SK-N-SH (cell line): ENCODE measurements around the gene ANKRD44. TPM values are rescaled to one million over a fixed set of nuclear protein-coding genes. Genes with fewer than 3 reads are reported as not detected.

Experiments used
- CTCF ChIA-PET: fragments of 300-600, 350-600 bp; formaldehyde crosslinking; extraction: SDS; loops from one replicate; lab custom pipeline; 2021; lab: Yijun Ruan, JAX
- POLR2A ChIA-PET: fragments of 350-600 bp; sonication (Branson Sonifier 250); formaldehyde crosslinking; extraction: SDS; loops from one replicate; lab custom pipeline; 2020; ENCODE audit warnings: antibody characterized with exemption, inconsistent platforms; lab: Yijun Ruan, JAX
- DNase-seq: peaks from one replicate; pipeline ENCODE4 v3.0.0; 2012
- H2AFZ ChIP-seq: fragments of 200-600 bp; sonication (generic); 2 replicates; pipeline ENCODE4 v1.8.1; 2016; ENCODE audit warnings: antibody characterized with exemption, mild to moderate bottlenecking, low read depth
- H3F3A ChIP-seq: fragments of 200-600 bp; sonication (generic); replicated peaks from 2 replicates; pipeline ENCODE3; 2016; ENCODE audit warnings: antibody characterized with exemption, mild to moderate bottlenecking; ENCODE audit not compliant: insufficient read depth
- H3K27ac ChIP-seq, 2 experiments: fragments of 200-500 bp in 1 of 2; fragments of 200-600 bp in 1 of 2; sonication (Bioruptor generic) in 1 of 2; sonication (generic), shearing (Covaris generic) in 1 of 2; 2 replicates each; pipeline versions ENCODE4 v1.5.1 to v1.6.1; 2014 to 2016; ENCODE audit warnings: low read depth in 2 of 2, inconsistent platforms in 1 of 2, low read length in 1 of 2, mild to moderate bottlenecking in 1 of 2, mixed read lengths in 1 of 2
- H3K27me3 ChIP-seq: fragments of 200-600 bp; sonication (generic), shearing (Covaris generic); 2 replicates; pipeline ENCODE4 v1.6.1; 2016; ENCODE audit warnings: mixed run types; ENCODE audit not compliant: insufficient read depth
- H3K36me3 ChIP-seq, 2 experiments: fragments of 200-500 bp in 1 of 2; fragments of 200-600 bp in 1 of 2; sonication (Bioruptor generic) in 1 of 2; sonication (generic) in 1 of 2; replicated peaks in 1 of 2; 2 replicates each; pipeline versions ENCODE3 to v1.5.1; 2014 to 2016; ENCODE audit warnings: low read length in 1 of 2, mild to moderate bottlenecking in 1 of 2; ENCODE audit not compliant: insufficient read depth in 2 of 2, control insufficient read depth in 1 of 2
- H3K4me1 ChIP-seq, 2 experiments: fragments of 200-500 bp in 1 of 2; fragments of 200-600 bp in 1 of 2; sonication (Bioruptor generic) in 1 of 2; sonication (generic), shearing (Covaris generic) in 1 of 2; 2 replicates each; pipeline versions ENCODE4 v1.5.1 to v1.6.1; 2014 to 2016; ENCODE audit warnings: low read depth in 1 of 2, low read length in 1 of 2, mixed run types in 1 of 2; ENCODE audit not compliant: insufficient read depth in 2 of 2, control insufficient read depth in 1 of 2
- H3K4me2 ChIP-seq: fragments of 200-600 bp; sonication (generic), shearing (Covaris generic); 2 replicates; pipeline ENCODE4 v1.6.1; 2017; ENCODE audit warnings: mixed run types
- H3K4me3 ChIP-seq, 2 experiments: fragments of 200-500 bp in 1 of 2; fragments of 200-600 bp in 1 of 2; sonication (Bioruptor generic) in 1 of 2; sonication (generic), shearing (Covaris generic) in 1 of 2; 2 replicates each; pipeline versions ENCODE4 v1.5.1 to v1.8.1; 2014 to 2016; ENCODE audit warnings: low read depth in 2 of 2, inconsistent platforms in 1 of 2, low read length in 1 of 2, mild to moderate bottlenecking in 1 of 2, mixed read lengths in 1 of 2, moderate library complexity in 1 of 2
- H3K79me2 ChIP-seq: fragments of 200-600 bp; sonication (generic); 2 replicates; pipeline ENCODE4 v1.8.1; 2017; ENCODE audit warnings: mild to moderate bottlenecking; ENCODE audit not compliant: insufficient read depth
- H3K9ac ChIP-seq: fragments of 200-600 bp; sonication (generic); 2 replicates; pipeline ENCODE4 v1.6.1; 2017; ENCODE audit warnings: mixed run types
- H3K9me2 ChIP-seq: fragments of 200-600 bp; sonication (generic); 2 replicates; pipeline ENCODE4 v1.6.1; 2017; ENCODE audit warnings: mixed run types
- H3K9me3 ChIP-seq: fragments of 200-600 bp; sonication (generic); 2 replicates; pipeline ENCODE4 v1.6.1; 2017; ENCODE audit warnings: mixed run types, mild to moderate bottlenecking, moderate library complexity
- H4K20me1 ChIP-seq: fragments of 200-600 bp; sonication (generic); 2 replicates; pipeline ENCODE4 v1.6.1; 2017; ENCODE audit warnings: mild to moderate bottlenecking, mixed run types; ENCODE audit not compliant: insufficient read depth
- CHD2 ChIP-seq: fragments of 150-350 bp; IDR thresholded peaks from 2 replicates; pipeline ENCODE4 v1.6.1; 2018; ENCODE audit warnings: low read length; ENCODE audit not compliant: partially characterized antibody
- CTCF ChIP-seq: fragments of 200-600 bp; sonication (generic); IDR thresholded peaks from 2 replicates; pipeline ENCODE4 v1.6.1; 2017; ENCODE audit warnings: antibody characterized with exemption, mild to moderate bottlenecking, moderate library complexity
- ELF1 ChIP-seq: IDR thresholded peaks from 2 replicates; pipeline ENCODE4 v1.4.0; 2012
- EP300 ChIP-seq, 2 experiments: IDR thresholded peaks; 2 replicates each; pipeline versions ENCODE4 v1.4.0 to v1.6.1; 2012; ENCODE audit warnings: borderline replicate concordance in 1 of 2, low read depth in 1 of 2, low read length in 1 of 2
- EZH2phosphoT487 ChIP-seq: fragments of 200-600 bp; sonication (generic); IDR thresholded peaks from 2 replicates; pipeline ENCODE4 v1.6.1; 2017; ENCODE audit warnings: low read depth, mixed run types, mild to moderate bottlenecking, antibody characterized with exemption, moderate library complexity, borderline replicate concordance
- FOSL2 ChIP-seq: IDR thresholded peaks from 2 replicates; pipeline ENCODE4 v1.4.0; 2012; ENCODE audit warnings: low read depth, mild to moderate bottlenecking, moderate library complexity, borderline replicate concordance
- FOXJ3 ChIP-seq: sonication (generic); formaldehyde crosslinking; IDR thresholded peaks from 2 replicates; pipeline ENCODE4 v1.5.1; 2020; ENCODE audit warnings: mild to moderate bottlenecking, missing genetic modification reagents
- FOXM1 ChIP-seq: IDR thresholded peaks from 2 replicates; pipeline ENCODE4 v1.4.0; 2012; ENCODE audit warnings: low read depth, mild to moderate bottlenecking
- GABPA ChIP-seq: IDR thresholded peaks from 2 replicates; pipeline ENCODE4 v1.4.0; 2012; ENCODE audit warnings: low read depth, mild to moderate bottlenecking
- JUND ChIP-seq: IDR thresholded peaks from 2 replicates; pipeline ENCODE4 v1.4.0; 2012
- MEF2A ChIP-seq: IDR thresholded peaks from 2 replicates; pipeline ENCODE4 v1.4.0; 2012; ENCODE audit warnings: low read depth, borderline replicate concordance
- MXI1 ChIP-seq: IDR thresholded peaks from 2 replicates; pipeline ENCODE4 v1.6.1; 2012; ENCODE audit warnings: mild to moderate bottlenecking, low read depth, low read length, improper control_type of control experiment
- NFIC ChIP-seq: IDR thresholded peaks from 2 replicates; pipeline ENCODE4 v1.4.0; 2012; ENCODE audit warnings: borderline replicate concordance
- NRF1 ChIP-seq: IDR thresholded peaks from 2 replicates; pipeline ENCODE4 v1.6.1; 2012; ENCODE audit warnings: low read depth, mild to moderate bottlenecking, low read length
- RAD21 ChIP-seq: IDR thresholded peaks from 2 replicates; pipeline ENCODE4 v1.6.1; 2012; ENCODE audit warnings: mild to moderate bottlenecking, low read length
- RFX5 ChIP-seq: IDR thresholded peaks from 2 replicates; pipeline ENCODE4 v1.6.1; 2012; ENCODE audit warnings: mild to moderate bottlenecking, improper control_type of control experiment, low read length
- RXRA ChIP-seq: IDR thresholded peaks from 2 replicates; pipeline ENCODE4 v1.4.0; 2012; ENCODE audit warnings: low read depth, mild to moderate bottlenecking, borderline replicate concordance
- TAF1 ChIP-seq: IDR thresholded peaks from 2 replicates; pipeline ENCODE4 v1.6.1; 2012; ENCODE audit warnings: low read depth, mild to moderate bottlenecking, low read length, moderate library complexity, borderline replicate concordance
- TEAD4 ChIP-seq: IDR thresholded peaks from 2 replicates; pipeline ENCODE4 v1.4.0; 2012; ENCODE audit warnings: mild to moderate bottlenecking, borderline replicate concordance; ENCODE audit not compliant: insufficient read depth
- USF2 ChIP-seq: fragments of 150-350 bp; IDR thresholded peaks from 2 replicates; pipeline ENCODE4 v1.6.1; 2017; ENCODE audit warnings: antibody characterized with exemption, low read length, low read depth, borderline replicate concordance
- WGBS: methylation state at CpG from one replicate; pipeline ENCODE4 v1.1.6; 2017; ENCODE audit warnings: low lambda C conversion rate; 5-methylcytosine and 5-hydroxymethylcytosine counted together
- polyA plus RNA-seq, 3 experiments: library from polyadenylated mRNA; depleted of rRNA; stranded (reverse); fragments of >200 nt; gene quantifications; 2 replicates each; pipeline ENCODE4 v1.2.3, GENCODE V29; 2012

Gene ANKRD44
- polyA plus RNA-seq, 1 of the 3 experiments (the other 2 are of a cell fraction): 12.5 TPM

GRCh38 chr2:197274937-197275336, 35.6 kb downstream of the ANKRD44 start:
- 97% methylated on average over 3 of the region's 3 CpGs for WGBS
- ChIA-PET CTCF (no interaction called here), POLR2A (no interaction called here)

GRCh38 chr2:197274349-197274748, 36.2 kb downstream of the ANKRD44 start:
- no peak for TF ChIP-seq CTCF
- TF ChIP-seq RAD21: no peak
- TF ChIP-seq RXRA: no peak
- TF ChIP-seq NRF1: no peak
- no peak for TF ChIP-seq FOXJ3 (CRISPR knock-in tag)
- no peak overlapping the region for H3K9ac ChIP-seq
- no peaks in the 10 kb centered on the region for H3K79me2 ChIP-seq
- H3K9me2 ChIP-seq: no peaks in the 10 kb centered on the region
- H2AFZ ChIP-seq: no peak overlapping the region
- DNase-seq: no peak
- 77% methylated on average over 4 of the region's 6 CpGs for WGBS
- no peaks in the 10 kb centered on the region for H3K36me3 ChIP-seq
- no peak overlapping the region for H3K4me3 ChIP-seq
- H4K20me1 ChIP-seq: no peaks in the 10 kb centered on the region
- no peaks in the 10 kb centered on the region for H3K27me3 ChIP-seq
- no peaks in the 10 kb centered on the region for H3F3A ChIP-seq
- H3K4me2 ChIP-seq: no peak overlapping the region
- ChIA-PET POLR2A (no interaction called here), CTCF (interaction anchor here (1.3 kb wide), 1 partner anchor 21 kb away, joined by 3 read pairs; no protein-coding TSS in a partner anchor)
- H3K27ac ChIP-seq: peak overlapping the region in 1 of 2 experiments; percentile 48; a peak in 1 of 4 replicates
- H3K9me3 ChIP-seq: no peaks in the 10 kb centered on the region
- H3K4me1 ChIP-seq: peaks cover 0 to 50% of the 10 kb centered on the region in 2 experiments; a peak in 2 of 4 replicates

More at GRCh38 chr2:197274937-197275336, 35.6 kb downstream of the ANKRD44 start:
- H3K27ac ChIP-seq: no peak overlapping the region
- H3K9me2 ChIP-seq: no peaks in the 10 kb centered on the region
- peaks cover 0 to 50% of the 10 kb centered on the region in 2 experiments; a peak in 2 of 4 replicates for H3K4me1 ChIP-seq
- TF ChIP-seq NFIC (no peak), TAF1 (no peak), TEAD4 (no peak), FOSL2 (no peak), MXI1 (no peak), RXRA (no peak), MEF2A (no peak), EP300 (IDR thresholded peaks at IDR 0.05; ENCODE audit: borderline replicate concordance in 1 of 2, low read depth in 1 of 2, low read length in 1 of 2) (no peak), NRF1 (no peak), CHD2 (no peak), JUND (no peak), USF2 (no peak), RFX5 (no peak), GABPA (no peak), ELF1 (no peak), EZH2phosphoT487 (no peak), FOXM1 (no peak)
- TF ChIP-seq, all 33 proteins: peak for 0
- H3F3A ChIP-seq: no peaks in the 10 kb centered on the region
- H3K27me3 ChIP-seq: no peaks in the 10 kb centered on the region
- no peaks in the 10 kb centered on the region for H3K9me3 ChIP-seq
- H3K9ac ChIP-seq: no peak overlapping the region
- no peak for DNase-seq
- no peak overlapping the region for H3K4me2 ChIP-seq
- H3K79me2 ChIP-seq: no peaks in the 10 kb centered on the region
- no peaks in the 10 kb centered on the region for H3K36me3 ChIP-seq
- no peak overlapping the region for H2AFZ ChIP-seq
- no peaks in the 10 kb centered on the region for H4K20me1 ChIP-seq
- no peak overlapping the region for H3K4me3 ChIP-seq
